Vagina (tissue), 2 donors: ENCODE measurements around the gene IL17C. TPM values are rescaled to one million over a fixed set of nuclear protein-coding genes. Genes with fewer than 3 reads are reported as not detected.

Source experiments
- DNase-seq, 2 donors: peaks; one replicate each; pipeline ENCODE4 v3.0.0-alpha.2; 2017; ENCODE audit errors: extremely low spot score in 2 of 2
- H3K27ac ChIP-seq: fragments of 200-600 bp; sonication (generic); one replicate; pipeline ENCODE4 v1.5.1; 2019
- H3K27me3 ChIP-seq: fragments of 200-600 bp; sonication (generic); one replicate; pipeline ENCODE4 v1.5.1; 2019
- H3K36me3 ChIP-seq, 2 donors: fragments of 200-600 bp; sonication (generic); one replicate each; pipeline ENCODE4 v1.5.1; 2017 to 2019
- H3K4me1 ChIP-seq: fragments of 200-600 bp; sonication (generic); one replicate; pipeline ENCODE4 v1.5.1; 2019
- H3K4me3 ChIP-seq, 2 donors: fragments of 200-600 bp; sonication (generic); 1 replicate in 1 of 2; 2 replicates in 1 of 2; pipeline ENCODE4 v1.5.1; 2016 to 2019
- H3K9me3 ChIP-seq: fragments of 200-600 bp; sonication (generic); one replicate; pipeline ENCODE4 v1.5.1; 2019
- CTCF ChIP-seq, 3 experiments: fragments of 450-650 bp in 2 of 3; fragments of 200-600 bp in 1 of 3; sonication (generic) in 1 of 3; IDR thresholded peaks; one replicate each; pipeline ENCODE4 v1.5.1; 2017 to 2019; ENCODE audit warnings: antibody characterized with exemption in 3 of 3, mild to moderate bottlenecking in 2 of 3, moderate library complexity in 2 of 3
- POLR2A ChIP-seq, 2 donors: fragments of 450-650 bp; IDR thresholded peaks; one replicate each; pipeline ENCODE4 v1.6.1; 2017; ENCODE audit warnings: antibody characterized with exemption in 2 of 2, mild to moderate bottlenecking in 2 of 2, moderate library complexity in 2 of 2
- POLR2AphosphoS5 ChIP-seq, 2 donors: sonication (generic); formaldehyde crosslinking; IDR thresholded peaks; one replicate each; pipeline ENCODE4 v1.9.0; 2017; ENCODE audit warnings: antibody characterized with exemption in 2 of 2, mild to moderate bottlenecking in 2 of 2, low read depth in 1 of 2; ENCODE audit not compliant: insufficient read depth in 1 of 2
- intact Hi-C: fragments of 100-400 bp; cut with DNase I; formaldehyde crosslinking; loops from one replicate; pipeline ENCODE4 v1.15.1; 2023
- total RNA-seq: library from RNA; depleted of rRNA; stranded (reverse); fragments of >200 nt; gene quantifications from one replicate; pipeline ENCODE4 v1.2.3, GENCODE V29; 2016

Gene IL17C
- total RNA-seq, 1 donor from 2014 or later = not detected

GRCh38 chr16:88685156-88686061, 47.0 kb downstream of the IL17C start:
- TF ChIP-seq POLR2AphosphoS5 (IDR thresholded peaks at IDR 0.05; ENCODE audit: insufficient read depth in 1 of 2, low read depth in 1 of 2) = no peak
- peak in 1 of 3 experiments; percentile 23 for TF ChIP-seq CTCF (IDR thresholded peaks at IDR 0.05)
- H3K4me3 ChIP-seq = peak overlapping the region; percentile 40 to 51
- intact Hi-C loops = loop anchor here (10.0 kb wide), 1 partner anchor 59 kb away; no protein-coding TSS in a partner anchor
- H3K36me3 ChIP-seq = no peaks in the 10 kb centered on the region
- H3K27me3 ChIP-seq = no peaks in the 10 kb centered on the region
- H3K27ac ChIP-seq = no peak overlapping the region
- peaks cover 24% of the 10 kb centered on the region for H3K4me1 ChIP-seq
- no peak for DNase-seq
- H3K9me3 ChIP-seq = no peaks in the 10 kb centered on the region

GRCh38 chr16:88686062-88686438, 47.7 kb downstream of the IL17C start:
- H3K36me3 ChIP-seq = no peaks in the 10 kb centered on the region
- no peaks in the 10 kb centered on the region for H3K27me3 ChIP-seq
- H3K9me3 ChIP-seq = no peaks in the 10 kb centered on the region
- peak overlapping the region; percentile 40 to 51 for H3K4me3 ChIP-seq
- H3K27ac ChIP-seq = no peak overlapping the region
- H3K4me1 ChIP-seq = peaks cover 24% of the 10 kb centered on the region
- intact Hi-C loops = loop anchor here (10.0 kb wide), 1 partner anchor 59 kb away; no protein-coding TSS in a partner anchor
- DNase-seq = no peak
- peak in 1 of 2 donors; percentile 19 for TF ChIP-seq POLR2AphosphoS5 (IDR thresholded peaks at IDR 0.05; ENCODE audit: insufficient read depth in 1 of 2, low read depth in 1 of 2)
- TF ChIP-seq POLR2A (IDR thresholded peaks at IDR 0.05) = no peak

GRCh38 chr16:88686439-88687253, 48.3 kb downstream of the IL17C start, which contains the start of gene SNAI3:
Gene SNAI3 (minus strand): TSS chr16:88686507. CDS start chr16:88686406, 101 bp downstream.
- intact Hi-C loops = loop anchor here (10.0 kb wide), 1 partner anchor 58 kb away; no protein-coding TSS in a partner anchor
- Histone ChIP-seq H3K36me3 (no peaks in the 10 kb centered on the region), H3K27ac (no peak within 1 kb of the TSS), H3K4me1 (peaks cover 24% of the 10 kb centered on the region), H3K4me3 (peak within 1 kb of the TSS; percentile 40 to 51), H3K9me3 (no peaks in the 10 kb centered on the region), H3K27me3 (no peaks in the 10 kb centered on the region)
- no peak for TF ChIP-seq POLR2A (IDR thresholded peaks at IDR 0.05)
- no peak for TF ChIP-seq CTCF (IDR thresholded peaks at IDR 0.05)
- no peak for TF ChIP-seq POLR2AphosphoS5 (IDR thresholded peaks at IDR 0.05; ENCODE audit: insufficient read depth in 1 of 2, low read depth in 1 of 2)
- DNase-seq = no peak

- intact Hi-C loops = loop anchor here (10.0 kb wide), 1 partner anchor 58 kb away; no protein-coding TSS in a partner anchor
- no peak for DNase-seq
- no peaks in the 10 kb centered on the region for H3K36me3 ChIP-seq
- no peaks in the 10 kb centered on the region for H3K27me3 ChIP-seq
- H3K4me1 ChIP-seq = peaks cover 24% of the 10 kb centered on the region
- no peaks in the 10 kb centered on the region for H3K9me3 ChIP-seq
- H3K27ac ChIP-seq = no peak overlapping the region
- no peak overlapping the region for H3K4me3 ChIP-seq
- TF ChIP-seq POLR2AphosphoS5 (IDR thresholded peaks at IDR 0.05; ENCODE audit: insufficient read depth in 1 of 2, low read depth in 1 of 2) (no peak), CTCF (IDR thresholded peaks at IDR 0.05) (no peak)
These were observed 48.8 kb downstream of the IL17C start for GRCh38 chr16:88687254-88687576.

- no peak overlapping the region for H3K4me3 ChIP-seq
- intact Hi-C loops = loop anchor here (10.0 kb wide), 1 partner anchor 57 kb away; no protein-coding TSS in a partner anchor
- no peak for DNase-seq
- H3K27me3 ChIP-seq = no peaks in the 10 kb centered on the region
- peaks cover 24% of the 10 kb centered on the region for H3K4me1 ChIP-seq
- no peaks in the 10 kb centered on the region for H3K9me3 ChIP-seq
- no peak overlapping the region for H3K27ac ChIP-seq
- no peaks in the 10 kb centered on the region for H3K36me3 ChIP-seq
- no peak for TF ChIP-seq CTCF (IDR thresholded peaks at IDR 0.05)
- no peak for TF ChIP-seq POLR2AphosphoS5 (IDR thresholded peaks at IDR 0.05; ENCODE audit: insufficient read depth in 1 of 2, low read depth in 1 of 2)
- no peak for TF ChIP-seq POLR2A (IDR thresholded peaks at IDR 0.05)
These were observed 49.3 kb downstream of the IL17C start for GRCh38 chr16:88687676-88688012.
